T-helper 22 cell (primary cell): Measurements from ENCODE around the gene SPTBN5.

Experiments
- DNase-seq: peaks from one replicate; pipeline ENCODE4 v3.0.0-alpha.2; 2020; ENCODE audit warnings: low read depth

SPTBN5 gene

GRCh38 chr15:41903782-41904181, 9.9 kb upstream of the SPTBN5 start:
- DNase-seq = no peak

- DNase-seq = no peak
These were observed 7.6 kb upstream of the SPTBN5 start for GRCh38 chr15:41901431-41901830.

- no peak for DNase-seq
These were observed 6.9 kb upstream of the SPTBN5 start for GRCh38 chr15:41900526-41901380.

GRCh38 chr15:41899854-41900442, 6.1 kb upstream of the SPTBN5 start:
- DNase-seq = no peak

GRCh38 chr15:41897363-41897799, 3.5 kb upstream of the SPTBN5 start:
- DNase-seq = no peak

GRCh38 chr15:41896566-41896965, 2.7 kb upstream of the SPTBN5 start:
- no peak for DNase-seq

- DNase-seq = no peak
These were observed 2.1 kb upstream of the SPTBN5 start for GRCh38 chr15:41895957-41896356.

- no peak for DNase-seq
These were observed 1.6 kb upstream of the SPTBN5 start for GRCh38 chr15:41895491-41895890.

GRCh38 chr15:41894791-41895463, 1.1 kb upstream of the SPTBN5 start:
- DNase-seq = peak; percentile 89

- DNase-seq = no peak
These were observed 468 bp upstream of the SPTBN5 start for GRCh38 chr15:41894251-41894790.

- DNase-seq = peak; percentile 18
These were observed 1.0 kb downstream of the SPTBN5 start for GRCh38 chr15:41892621-41893421.

- DNase-seq = no peak
These were observed 1.9 kb downstream of the SPTBN5 start for GRCh38 chr15:41891946-41892345.

GRCh38 chr15:41891226-41891625, 2.6 kb downstream of the SPTBN5 start:
- no peak for DNase-seq

GRCh38 chr15:41890050-41890690, 3.7 kb downstream of the SPTBN5 start:
- no peak for DNase-seq

GRCh38 chr15:41888662-41889253, 5.1 kb downstream of the SPTBN5 start:
- DNase-seq = no peak

GRCh38 chr15:41887893-41888292, 6.0 kb downstream of the SPTBN5 start:
- DNase-seq = no peak

- DNase-seq = no peak
These were observed 6.7 kb downstream of the SPTBN5 start for GRCh38 chr15:41887161-41887560.

GRCh38 chr15:41886741-41887140, 7.1 kb downstream of the SPTBN5 start:
- DNase-seq = no peak

GRCh38 chr15:41885841-41886240, 8.0 kb downstream of the SPTBN5 start:
- no peak for DNase-seq

GRCh38 chr15:41885321-41885720, 8.5 kb downstream of the SPTBN5 start:
- no peak for DNase-seq

GRCh38 chr15:41884458-41884857, 9.4 kb downstream of the SPTBN5 start:
- no peak for DNase-seq
